Subcutaneous adipose tissue (tissue), 4 donors: Measurements from ENCODE around the gene DSCAML1. TPM values are rescaled to one million over a fixed set of nuclear protein-coding genes. Genes with fewer than 3 reads are reported as not detected.

ENCODE experiments used
- CTCF ChIP-seq: fragments of 450-650 bp; IDR thresholded peaks from one replicate; pipeline ENCODE4 v1.5.1; 2016; ENCODE audit warnings: low read depth, mild to moderate bottlenecking, control low read depth, antibody characterized with exemption, moderate library complexity
- total RNA-seq, 4 donors: library from RNA; depleted of rRNA; stranded (reverse); fragments of >200 nt; gene quantifications; one replicate each; pipeline ENCODE4 v1.1.0, GENCODE V29; 2016

Gene DSCAML1
- total RNA-seq, 4 donors from 2014 or later, result 0.22 to 0.82 (median 0.75) TPM; not detected in 1

GRCh38 chr11:117554601-117555333 is 242.2 kb downstream of the DSCAML1 start:
- no peak for TF ChIP-seq CTCF

- TF ChIP-seq CTCF, result no peak
These were observed 244.4 kb downstream of the DSCAML1 start for GRCh38 chr11:117552626-117553025.

DNA sequence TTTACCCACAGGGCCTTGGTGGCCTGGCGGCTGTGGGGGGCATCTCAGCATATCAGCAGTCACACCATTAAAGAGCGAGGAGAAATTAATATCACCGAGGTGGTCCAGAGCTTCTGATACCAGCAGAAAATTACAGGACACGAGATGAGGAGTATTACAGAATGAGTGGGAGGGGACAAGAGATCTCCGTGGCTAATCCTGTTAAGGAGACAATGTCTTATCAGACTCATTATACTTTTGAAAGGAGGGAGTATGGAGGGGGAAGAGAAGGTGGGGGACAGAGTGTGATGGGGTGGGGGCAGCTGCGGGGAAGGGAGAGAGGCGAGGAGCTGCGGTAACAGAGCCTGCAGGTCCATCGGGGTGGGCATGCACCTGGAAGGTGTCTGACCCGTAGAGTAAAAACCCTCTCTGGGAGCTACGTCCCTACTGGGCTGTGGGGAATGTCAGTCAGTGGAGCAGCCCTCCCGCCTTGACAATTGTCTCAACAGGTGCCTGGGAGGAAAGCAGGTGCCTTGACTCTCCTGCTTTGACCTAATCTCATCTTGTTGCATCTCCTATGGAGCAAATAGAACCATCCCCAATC is 245.2 kb downstream of the DSCAML1 start:
- TF ChIP-seq CTCF, result no peak

DNA sequence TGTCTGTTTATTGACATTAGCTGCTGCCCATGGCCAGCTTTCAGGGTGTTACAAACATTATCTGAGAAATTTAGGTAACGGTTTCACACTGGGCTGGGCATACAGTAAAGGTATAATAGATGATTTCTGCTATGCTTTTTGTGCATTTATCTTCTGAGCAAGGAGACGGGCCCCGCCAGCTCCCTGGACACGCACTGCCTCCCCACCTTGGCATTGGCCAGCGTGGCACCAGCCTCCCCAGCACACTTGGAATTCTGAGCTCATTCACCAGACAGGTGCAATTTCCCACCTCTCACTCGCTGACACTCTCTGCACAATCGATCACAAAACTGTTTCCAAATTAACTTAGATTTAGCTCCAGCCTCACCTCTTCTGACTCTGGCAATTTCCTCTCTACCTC is 246.6 kb downstream of the DSCAML1 start:
- TF ChIP-seq CTCF, result no peak

DNA sequence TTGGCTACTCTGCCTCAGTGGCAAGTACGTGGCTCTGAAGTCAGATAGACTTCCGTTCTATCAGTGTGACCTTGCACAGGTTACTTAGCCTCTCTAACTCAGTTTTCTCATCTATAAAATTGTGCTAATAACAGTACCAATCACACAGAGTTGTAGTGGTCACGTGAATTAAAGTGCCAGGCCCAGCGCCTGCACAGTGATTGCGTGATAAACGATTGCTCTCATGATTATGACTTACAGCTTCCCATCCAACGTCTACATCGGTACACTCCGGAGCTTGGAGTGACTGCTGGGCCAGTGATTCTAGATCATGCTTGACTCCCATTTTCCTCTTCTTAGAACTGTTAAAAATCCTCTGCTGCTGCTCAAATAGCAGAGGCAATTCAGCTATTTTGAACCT is 247.6 kb downstream of the DSCAML1 start:
- TF ChIP-seq CTCF, result no peak

- no peak for TF ChIP-seq CTCF
These were observed 248.1 kb downstream of the DSCAML1 start for GRCh38 chr11:117548876-117549275.

DNA sequence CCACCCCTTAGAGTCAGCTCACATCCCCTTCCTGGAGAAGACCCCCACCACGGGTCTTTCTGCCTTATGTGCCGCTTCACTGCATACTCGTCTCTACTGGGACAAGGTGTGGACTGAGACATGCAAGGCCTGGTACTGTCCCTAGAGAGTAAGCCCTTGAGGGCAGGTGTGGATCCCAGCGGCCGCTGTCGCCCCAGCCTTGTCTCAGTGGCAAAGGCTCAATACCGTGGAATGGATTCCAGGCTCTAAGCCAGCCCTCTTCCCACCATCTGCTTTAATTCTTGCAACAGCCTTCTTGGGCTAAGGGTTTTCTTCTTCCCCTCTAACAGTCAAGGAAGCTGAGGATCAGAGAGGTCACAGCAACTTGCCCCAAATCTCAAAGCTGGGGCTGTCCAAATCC is 249.1 kb downstream of the DSCAML1 start:
- no peak for TF ChIP-seq CTCF
